HG02588 (cell line): ENCODE data around the gene BEAN1.

Experiments
- ATAC-seq: cut with Tn5 transposase; IDR thresholded peaks from one replicate; pipeline ENCODE4 v1.9.1; 2021; ENCODE audit warnings: mild to moderate bottlenecking, moderate library complexity; ENCODE audit not compliant: unreplicated experiment

Gene BEAN1

GRCh38 chr16:66427036-66427860 is at the start of gene BEAN1:
TSS of gene BEAN1 (plus strand) at chr16:66427295. CDS start at chr16:66437677, 10,382 bp downstream.
- no peak for ATAC-seq

GRCh38 chr16:66377324-66377723 is 49.8 kb upstream of the BEAN1 start:
- ATAC-seq = no peak

- ATAC-seq = no peak
Observed at GRCh38 chr16:66378741-66379570, 48.1 kb upstream of the BEAN1 start.

- ATAC-seq = no peak
Observed at GRCh38 chr16:66379571-66379941, 47.5 kb upstream of the BEAN1 start.

GRCh38 chr16:66380421-66380820 is 46.7 kb upstream of the BEAN1 start:
- no peak for ATAC-seq

GRCh38 chr16:66381585-66382170 is 45.4 kb upstream of the BEAN1 start:
- no peak for ATAC-seq

- no peak for ATAC-seq
Observed at GRCh38 chr16:66382171-66382965, 44.7 kb upstream of the BEAN1 start.

- no peak for ATAC-seq
Observed at GRCh38 chr16:66382966-66383299, 44.2 kb upstream of the BEAN1 start.

GRCh38 chr16:66383551-66383950 is 43.5 kb upstream of the BEAN1 start:
- no peak for ATAC-seq

- no peak for ATAC-seq
Observed at GRCh38 chr16:66385415-66385814, 41.7 kb upstream of the BEAN1 start.

GRCh38 chr16:66386629-66387622 is 40.2 kb upstream of the BEAN1 start:
- ATAC-seq = no peak

- no peak for ATAC-seq
Observed at GRCh38 chr16:66387817-66388332, 39.2 kb upstream of the BEAN1 start.

- no peak for ATAC-seq
Observed at GRCh38 chr16:66388350-66389139, 38.5 kb upstream of the BEAN1 start.

GRCh38 chr16:66389256-66390176 is 37.6 kb upstream of the BEAN1 start:
- no peak for ATAC-seq

- no peak for ATAC-seq
Observed at GRCh38 chr16:66390346-66391108, 36.6 kb upstream of the BEAN1 start.

- no peak for ATAC-seq
Observed at GRCh38 chr16:66391726-66392670, 35.1 kb upstream of the BEAN1 start.
